ENCODE measurements around the gene SLC6A6.

DNA sequence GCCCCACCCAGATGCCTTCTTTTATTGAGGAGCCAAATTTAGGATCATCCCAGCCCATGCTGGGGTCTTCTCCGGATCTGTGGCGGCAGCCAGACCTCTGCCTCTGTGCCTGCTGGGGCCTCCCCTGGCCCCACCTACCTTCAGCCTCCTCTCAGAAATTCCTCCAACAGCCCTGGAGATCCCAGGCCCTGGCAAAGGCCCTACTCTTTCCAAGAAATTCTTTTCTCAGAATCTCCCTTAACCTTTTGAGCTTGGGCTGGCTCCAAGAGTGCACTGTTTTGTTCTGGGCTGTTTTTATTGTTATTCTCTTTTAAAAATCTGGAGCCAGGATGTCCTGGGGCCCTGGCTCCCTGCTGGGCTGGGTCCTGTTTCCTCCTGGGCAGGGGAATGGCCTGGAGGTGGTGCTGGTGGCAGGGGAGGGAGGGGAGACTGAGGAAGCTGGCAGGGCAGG, 79.9 kb downstream of the SLC6A6 start:
- TF ChIP-seq, protein P1, sequence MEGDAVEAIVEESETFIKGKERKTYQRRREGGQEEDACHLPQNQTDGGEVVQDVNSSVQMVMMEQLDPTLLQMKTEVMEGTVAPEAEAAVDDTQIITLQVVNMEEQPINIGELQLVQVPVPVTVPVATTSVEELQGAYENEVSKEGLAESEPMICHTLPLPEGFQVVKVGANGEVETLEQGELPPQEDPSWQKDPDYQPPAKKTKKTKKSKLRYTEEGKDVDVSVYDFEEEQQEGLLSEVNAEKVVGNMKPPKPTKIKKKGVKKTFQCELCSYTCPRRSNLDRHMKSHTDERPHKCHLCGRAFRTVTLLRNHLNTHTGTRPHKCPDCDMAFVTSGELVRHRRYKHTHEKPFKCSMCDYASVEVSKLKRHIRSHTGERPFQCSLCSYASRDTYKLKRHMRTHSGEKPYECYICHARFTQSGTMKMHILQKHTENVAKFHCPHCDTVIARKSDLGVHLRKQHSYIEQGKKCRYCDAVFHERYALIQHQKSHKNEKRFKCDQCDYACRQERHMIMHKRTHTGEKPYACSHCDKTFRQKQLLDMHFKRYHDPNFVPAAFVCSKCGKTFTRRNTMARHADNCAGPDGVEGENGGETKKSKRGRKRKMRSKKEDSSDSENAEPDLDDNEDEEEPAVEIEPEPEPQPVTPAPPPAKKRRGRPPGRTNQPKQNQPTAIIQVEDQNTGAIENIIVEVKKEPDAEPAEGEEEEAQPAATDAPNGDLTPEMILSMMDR (optimal IDR thresholded peaks at IDR 0.05 in 1 of 3, IDR thresholded peaks at IDR 0.05 in 1 of 3, conservative IDR thresholded peaks at IDR 0.05 in 1 of 3; ENCODE audit: extremely low read depth in 1 of 3, insufficient read depth in 2 of 3, low read length in 3 of 3): no peak
- TF ChIP-seq EZH2 (IDR thresholded peaks at IDR 0.05; ENCODE audit: low read length): no peak
